WTC11 (cell line): ENCODE data around the gene SPO11.

Source experiments
- CBFB ChIP-seq: sonication (generic); formaldehyde crosslinking; IDR thresholded peaks from 2 replicates; pipeline ENCODE4 v1.8.1; 2022; ENCODE audit warnings: mild to moderate bottlenecking, low read depth, missing genetic modification reagents
- CREM ChIP-seq: sonication (generic); formaldehyde crosslinking; IDR thresholded peaks from 2 replicates; pipeline ENCODE4 v1.8.1; 2022; ENCODE audit warnings: mild to moderate bottlenecking, missing genetic modification reagents, moderate library complexity
- CTCF ChIP-seq: fragments of 200-600 bp; IDR thresholded peaks from 2 replicates; pipeline ENCODE4 v1.8.0; 2022; ENCODE audit warnings: antibody characterized with exemption
- ETV6 ChIP-seq: sonication (generic); formaldehyde crosslinking; IDR thresholded peaks from 2 replicates; pipeline ENCODE4 v1.8.1; 2022; ENCODE audit warnings: mild to moderate bottlenecking, missing genetic modification reagents
- ZBTB43 ChIP-seq: sonication (generic); formaldehyde crosslinking; IDR thresholded peaks from 2 replicates; pipeline ENCODE4 v1.8.1; 2023; ENCODE audit warnings: mild to moderate bottlenecking, missing genetic modification reagents
- ZNF281 ChIP-seq: sonication (generic); formaldehyde crosslinking; IDR thresholded peaks from 2 replicates; pipeline ENCODE4 v1.8.0; 2023; ENCODE audit warnings: mild to moderate bottlenecking, missing genetic modification reagents

- TF ChIP-seq CTCF (no peak), ZNF281 (CRISPR knock-in tag) (no peak), CREM (CRISPR knock-in tag) (peak; percentile 86), CBFB (CRISPR knock-in tag) (no peak), ETV6 (peak; percentile 54; the same call in 1 of the 2 replicates), ZBTB43 (CRISPR knock-in tag) (0 out of 2 replicates have a peak, but pooled peaks have one; percentile 25)
These were observed 21.6 kb downstream of the SPO11 start, which contains the start of gene RAE1 for GRCh38 chr20:57351042-57351783.
